ENCODE results near the gene ASPDH.
A peak's percentile ranks its signal among the peaks of the same experiment; 100 is the strongest.

Gene ASPDH

DNA sequence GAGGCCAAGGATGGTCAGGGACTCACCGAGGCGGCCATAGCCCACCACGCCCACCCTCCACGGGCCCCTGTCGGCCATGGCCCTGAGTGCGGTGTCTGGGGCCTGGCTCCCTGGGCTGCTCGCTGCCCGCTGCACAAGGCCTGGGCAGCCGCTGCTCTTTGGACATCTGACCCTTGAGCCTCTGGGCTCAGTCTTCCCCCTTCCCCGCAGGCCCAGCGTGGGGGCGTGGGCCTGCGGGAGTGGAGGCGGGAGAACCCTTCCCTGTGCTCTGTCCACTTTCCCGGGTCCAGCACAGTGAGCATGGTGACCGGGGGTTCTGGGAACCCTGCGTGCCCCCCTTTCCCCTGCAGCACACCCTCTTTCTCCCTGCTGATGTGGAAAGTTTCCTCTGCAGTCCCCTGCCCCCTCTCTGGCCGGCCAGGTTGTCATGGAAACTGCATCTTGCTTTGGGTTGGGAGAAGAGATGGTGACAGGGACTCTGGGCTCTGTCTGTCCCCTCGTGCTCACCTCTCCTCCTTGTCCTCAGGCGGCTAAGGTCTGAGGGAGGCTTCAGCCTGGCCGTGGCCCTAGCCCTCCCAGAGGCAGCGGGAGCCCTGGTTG lies at the start of gene ASPDH:
ASPDH (minus strand) TSS at position 168 of the 600 bp plus-strand sequence; CDS start at position 78, 90 bp downstream.
- peak; percentile 48 for DNase-seq

- no peak for DNase-seq
These were observed 49.3 kb upstream of the ASPDH start for GRCh38 chr19:50562996-50563395.

- DNase-seq: no peak
These were observed 48.6 kb upstream of the ASPDH start for GRCh38 chr19:50562329-50562728.

GRCh38 chr19:50559636-50560035 lies 45.9 kb upstream of the ASPDH start:
- DNase-seq: no peak

- no peak for DNase-seq
These were observed 44.7 kb upstream of the ASPDH start for GRCh38 chr19:50558449-50558848.

GRCh38 chr19:50558039-50558438 lies 44.3 kb upstream of the ASPDH start:
- no peak for DNase-seq

DNA sequence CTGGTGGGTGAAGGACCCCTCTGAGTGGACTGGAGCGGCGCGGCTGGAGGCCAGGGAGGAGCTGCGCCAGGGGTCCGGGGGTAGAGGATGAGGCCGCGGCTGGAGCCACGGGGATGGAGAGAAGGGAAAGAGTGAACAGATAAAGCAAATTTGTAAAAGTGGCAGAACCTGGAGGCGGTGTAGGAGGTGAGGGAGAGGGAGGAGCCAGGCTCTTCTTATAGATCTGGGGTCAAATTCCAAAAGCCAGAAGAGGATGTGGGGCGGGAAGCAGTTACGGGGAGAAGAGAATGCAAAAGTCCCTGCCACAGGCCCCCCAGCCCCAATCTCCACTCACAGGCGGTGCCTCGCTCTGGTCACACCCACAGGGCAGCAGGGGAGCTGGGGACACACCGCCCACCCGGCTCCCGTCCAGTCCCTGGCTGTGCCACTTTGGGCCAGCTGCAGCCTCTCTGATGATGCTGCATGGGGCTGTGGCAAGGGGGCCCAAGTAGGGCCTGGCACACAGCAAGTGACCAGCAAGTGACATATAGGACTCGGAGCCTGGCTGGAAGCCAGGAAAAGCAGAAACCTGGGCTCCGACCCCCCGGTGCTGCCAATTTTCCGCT lies 43.4 kb upstream of the ASPDH start:
- DNase-seq: no peak

DNA sequence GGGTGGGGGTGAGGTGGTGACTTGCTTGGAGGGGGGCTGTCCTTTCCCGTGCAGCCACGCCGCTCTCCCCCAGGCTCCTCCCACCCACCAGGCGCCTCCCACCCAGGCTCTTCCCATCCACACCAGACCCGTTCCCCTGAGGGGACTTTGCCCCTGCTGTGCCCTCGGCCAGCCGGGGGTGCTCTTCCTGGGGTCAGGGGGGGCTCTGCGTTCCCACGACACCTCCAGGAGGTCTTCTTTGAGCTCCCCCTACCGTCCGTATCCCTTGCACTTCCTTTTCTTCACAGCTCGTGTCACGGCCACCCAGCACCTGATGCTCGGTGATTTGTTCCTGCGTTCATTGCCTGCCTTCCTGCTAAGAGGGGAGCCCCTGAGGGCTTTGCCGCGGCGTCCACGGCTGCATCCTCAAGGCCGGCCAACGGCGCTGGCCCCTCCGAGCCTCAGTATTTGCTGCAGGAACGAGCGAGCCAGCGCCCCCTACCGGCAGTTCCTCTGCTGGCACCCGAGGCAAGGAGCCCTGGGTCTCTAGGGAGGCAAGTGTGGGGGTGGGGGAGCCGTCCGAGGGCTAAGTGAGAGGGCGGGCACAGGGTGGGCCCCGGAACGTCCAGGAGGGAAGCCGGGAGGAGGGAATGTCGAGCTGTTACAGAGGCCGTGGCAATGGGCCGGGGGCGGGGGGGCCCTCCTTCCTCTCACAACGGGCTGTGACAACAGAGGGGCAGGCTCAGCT lies 42.7 kb upstream of the ASPDH start:
- DNase-seq: peak; percentile 77

- DNase-seq: no peak
These were observed 42.0 kb upstream of the ASPDH start for GRCh38 chr19:50555450-50556281.

DNA sequence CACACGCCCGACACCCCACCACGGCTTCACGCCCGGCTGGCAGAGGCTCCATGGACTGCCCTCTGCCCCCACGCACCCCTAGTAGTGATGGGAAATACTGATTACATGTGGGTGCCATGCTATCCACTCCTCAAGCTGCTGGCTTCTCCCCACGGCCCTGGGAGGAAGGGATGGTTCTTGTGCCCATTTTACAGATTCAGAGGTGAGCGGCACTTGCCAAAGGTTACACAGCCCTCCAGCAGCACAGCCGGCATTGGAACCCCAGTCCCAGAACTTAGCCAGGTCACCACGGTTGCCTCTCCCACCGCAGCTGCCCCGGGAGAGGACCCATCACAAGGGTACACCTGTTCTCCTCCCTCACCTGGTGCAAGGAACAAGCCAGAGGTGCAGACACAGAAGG lies 41.3 kb upstream of the ASPDH start:
- no peak for DNase-seq

DNA sequence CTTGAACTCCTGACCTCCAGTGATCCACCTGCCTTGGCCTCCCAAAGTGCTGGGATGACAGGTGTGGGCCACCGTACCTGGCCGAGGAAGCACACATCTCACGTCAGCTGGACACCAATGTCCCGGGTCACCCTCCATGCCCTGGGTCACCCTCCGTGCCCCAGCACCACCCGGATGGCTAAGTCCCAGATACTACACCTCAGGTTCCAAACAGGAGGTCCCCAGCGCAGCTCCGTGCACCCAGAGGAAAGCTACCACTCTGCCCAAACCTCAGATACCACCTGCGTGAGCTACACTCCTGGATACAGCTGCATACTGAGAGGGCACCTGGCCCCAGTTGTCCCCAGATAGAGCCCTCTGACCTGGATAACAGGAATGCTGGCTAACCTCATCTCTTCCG lies 40.5 kb upstream of the ASPDH start:
- DNase-seq: no peak

DNA sequence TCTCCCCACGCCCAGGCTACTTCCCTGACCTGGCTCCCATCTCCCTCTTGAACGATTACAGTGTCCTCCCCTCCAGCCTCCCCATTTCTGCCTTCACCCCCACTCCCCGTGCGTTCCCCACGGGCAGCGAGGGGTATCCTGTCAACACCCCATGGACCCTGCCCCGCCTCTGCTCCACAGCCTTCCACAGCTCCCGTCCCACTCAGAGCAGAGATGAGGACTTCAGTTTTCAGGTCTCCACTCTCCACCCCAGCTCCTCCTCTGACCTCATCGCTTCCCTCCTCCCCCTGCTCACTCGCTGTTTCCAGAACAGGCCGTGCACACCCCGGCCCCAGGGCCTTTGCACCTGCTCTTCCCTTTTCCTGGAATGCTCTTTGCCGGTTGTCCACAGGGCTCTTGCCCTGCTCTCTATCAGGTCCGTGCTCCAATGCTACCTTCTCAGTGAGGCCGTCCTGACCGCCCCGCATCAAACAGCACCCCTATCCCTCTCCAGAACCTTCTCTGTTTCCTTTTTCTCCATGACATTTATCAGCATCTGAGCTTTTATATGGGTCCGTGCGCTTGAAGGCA lies 39.5 kb upstream of the ASPDH start:
- DNase-seq: no peak

- DNase-seq: no peak
These were observed 38.8 kb upstream of the ASPDH start for GRCh38 chr19:50552540-50552939.

- no peak for DNase-seq
These were observed 38.0 kb upstream of the ASPDH start for GRCh38 chr19:50551715-50552187.

DNA sequence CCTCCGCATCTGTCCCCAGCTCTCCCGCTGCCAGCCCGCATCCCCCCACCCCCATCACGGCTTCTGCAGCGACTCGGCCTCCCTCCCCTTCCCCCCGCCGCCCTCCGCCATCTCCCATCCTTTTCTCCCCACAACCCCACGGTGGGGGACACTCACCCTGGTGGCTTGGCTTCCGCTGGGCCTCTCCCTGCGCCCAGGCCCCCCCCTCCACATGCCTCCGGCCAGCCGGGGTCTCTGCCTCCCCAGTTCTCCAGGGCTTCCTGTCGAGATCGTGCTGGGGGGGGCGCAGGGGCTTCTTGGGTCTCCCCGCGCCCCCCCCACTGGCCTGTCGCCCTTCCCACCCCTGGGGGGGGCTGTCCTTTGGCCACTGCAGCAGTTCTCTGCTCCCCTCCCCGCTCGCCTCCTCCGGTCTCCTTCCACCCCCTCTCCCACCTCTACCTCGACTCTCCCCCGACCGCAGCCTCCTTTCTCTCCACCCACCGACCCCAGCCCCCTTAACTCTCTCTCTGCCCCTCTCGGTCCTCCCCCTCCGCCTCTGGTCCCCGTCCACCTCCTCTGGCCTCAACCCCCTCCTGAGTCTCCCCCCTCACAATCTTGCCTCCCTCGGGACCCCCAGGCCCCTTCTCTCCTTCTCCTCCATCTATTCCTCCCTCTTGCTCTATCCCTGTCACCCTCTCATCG lies 37.5 kb upstream of the ASPDH start:
- no peak for DNase-seq

GRCh38 chr19:50550594-50550966 lies 36.9 kb upstream of the ASPDH start:
- no peak for DNase-seq

GRCh38 chr19:50549927-50550593 lies 36.3 kb upstream of the ASPDH start:
- no peak for DNase-seq

DNA sequence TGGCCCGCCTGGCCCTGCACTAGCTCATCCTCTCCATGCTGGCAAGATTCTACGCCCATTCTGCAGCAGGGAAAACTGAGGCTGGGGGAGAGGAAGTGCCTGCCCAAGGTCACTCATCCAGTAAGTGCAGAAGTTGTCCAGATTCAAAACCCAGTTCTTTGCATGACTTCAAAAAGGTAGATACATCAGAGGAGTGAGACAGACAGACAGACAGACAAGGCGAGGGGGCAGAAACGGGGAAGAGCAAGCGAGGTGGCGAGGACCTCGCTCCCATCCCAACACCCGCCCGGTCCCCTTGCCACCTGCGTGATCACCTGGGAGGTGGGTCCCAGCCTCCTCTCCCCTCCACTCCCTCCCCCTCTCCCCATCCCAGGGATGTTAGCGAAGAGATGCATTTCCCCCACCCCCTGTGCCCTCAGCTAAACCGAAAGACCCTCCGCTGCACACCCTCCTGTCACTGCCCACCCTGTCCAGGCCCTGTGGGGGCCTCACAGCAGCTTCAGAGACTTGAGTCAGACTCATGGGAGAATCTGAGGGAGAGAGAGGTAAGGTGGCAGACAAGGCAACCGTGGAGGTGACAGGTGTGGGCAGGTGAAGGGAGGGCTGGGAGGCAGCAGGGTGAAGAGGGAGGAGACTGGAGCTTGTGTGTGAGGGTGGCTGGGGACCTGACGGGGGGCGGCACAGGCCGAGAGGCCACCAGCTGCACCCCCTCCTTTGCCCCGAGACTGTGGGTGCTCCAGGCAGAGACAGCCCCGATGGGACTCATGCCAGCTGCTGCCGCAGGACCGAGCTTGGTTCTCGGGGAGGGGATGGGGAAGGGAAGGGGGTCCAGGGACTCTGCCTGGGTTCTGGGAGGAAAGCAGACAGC lies 35.6 kb upstream of the ASPDH start:
- no peak for DNase-seq

GRCh38 chr19:50548191-50549058 lies 34.7 kb upstream of the ASPDH start:
- DNase-seq: no peak
